AG08396 (cell line): ENCODE results near the gene RMND5A.
A peak's percentile ranks its signal among the peaks of the same experiment; 100 is the strongest.
"Not testable (repeated sequence)": the region's sequence is repeated elsewhere in the genome, so short reads cannot be mapped to it uniquely, and the experiment has no call there.

Source experiments
- DNase-seq: peaks from one replicate; pipeline ENCODE4 v3.0.0; 2012; ENCODE audit warnings: low spot score, mixed read lengths

The RMND5A gene

GRCh38 chr2:86714579-86715173, 5.4 kb upstream of the RMND5A start:
- DNase-seq = not testable (repeated sequence)

DNA sequence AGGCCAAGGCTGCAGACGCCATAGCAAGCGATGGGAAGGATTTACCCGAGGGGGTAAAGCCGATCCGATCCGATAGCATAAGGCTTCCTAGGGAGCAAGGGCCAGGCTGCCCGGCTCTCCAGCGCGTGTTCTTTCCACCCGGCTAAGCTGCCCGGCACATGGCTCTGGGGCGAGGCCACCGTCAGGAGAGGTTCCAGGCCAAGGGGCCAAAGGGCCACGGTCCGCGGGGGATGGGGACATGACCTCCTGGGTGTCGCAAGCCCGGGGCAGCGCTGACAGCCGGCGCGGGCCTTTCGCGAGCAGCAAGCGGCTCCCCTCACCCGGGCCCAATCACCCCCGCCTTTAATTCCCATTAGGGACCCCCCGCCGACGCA, 841 bp upstream of the RMND5A start:
- DNase-seq = not testable (repeated sequence)

GRCh38 chr2:86720540-86721320, 639 bp downstream of the RMND5A start:
- DNase-seq = peak; percentile 15

- DNase-seq = not testable (repeated sequence)
Measured at GRCh38 chr2:86725706-86726105, 5.6 kb downstream of the RMND5A start.

DNA sequence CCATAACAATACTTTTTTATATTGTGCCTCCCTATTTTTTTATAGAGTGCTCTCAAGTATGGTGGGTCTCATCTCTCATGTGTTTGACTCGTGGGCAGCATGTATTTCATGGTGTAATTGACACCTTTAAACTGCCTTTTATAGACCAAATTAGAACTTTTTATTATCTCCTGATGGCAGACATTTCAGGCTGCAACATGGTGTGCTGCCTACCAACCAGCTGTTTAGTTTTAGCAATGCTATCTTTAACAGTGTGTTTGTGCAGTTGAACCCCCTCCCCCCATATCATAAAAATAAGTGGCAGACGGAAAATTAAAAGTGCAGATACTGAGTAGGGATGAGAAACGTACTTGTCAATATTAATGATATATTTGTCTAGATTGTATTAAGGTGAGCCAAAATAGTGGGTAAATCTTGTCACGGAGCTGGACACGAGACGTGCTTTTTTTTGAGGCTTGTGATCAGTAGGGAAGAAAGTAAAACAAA, 12.0 kb downstream of the RMND5A start:
- DNase-seq = not testable (repeated sequence)

- not testable (repeated sequence) for DNase-seq
Measured at GRCh38 chr2:86732837-86733236, 12.7 kb downstream of the RMND5A start.

- DNase-seq = not testable (repeated sequence)
Measured at GRCh38 chr2:86733528-86733927, 13.4 kb downstream of the RMND5A start.

GRCh38 chr2:86734896-86735295, 14.8 kb downstream of the RMND5A start:
- not testable (repeated sequence) for DNase-seq

DNA sequence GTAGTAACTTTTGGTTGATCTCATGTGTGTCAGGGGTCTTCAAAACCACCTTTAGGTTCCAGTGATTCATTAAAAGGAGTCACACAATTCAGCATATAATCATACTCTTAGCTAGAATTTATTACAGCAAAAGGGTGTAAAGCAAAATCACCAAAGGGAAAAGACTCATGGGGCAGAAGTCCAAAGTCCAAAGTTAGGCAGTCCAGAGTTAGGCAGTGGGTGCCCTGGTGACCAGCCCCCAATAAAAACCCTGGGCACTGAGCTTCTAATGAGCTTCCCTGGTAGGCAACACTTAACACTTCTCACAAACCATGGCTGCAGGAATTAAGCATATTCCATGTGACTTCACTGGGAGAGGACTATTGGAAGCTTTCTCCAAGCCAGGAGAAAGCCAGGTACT, 19.4 kb downstream of the RMND5A start:
- DNase-seq = not testable (repeated sequence)

GRCh38 chr2:86739889-86740288, 19.8 kb downstream of the RMND5A start:
- not testable (repeated sequence) for DNase-seq

GRCh38 chr2:86741889-86742498, 21.9 kb downstream of the RMND5A start:
- DNase-seq = not testable (repeated sequence)

GRCh38 chr2:86744152-86744551, 24.1 kb downstream of the RMND5A start:
- no peak for DNase-seq

DNA sequence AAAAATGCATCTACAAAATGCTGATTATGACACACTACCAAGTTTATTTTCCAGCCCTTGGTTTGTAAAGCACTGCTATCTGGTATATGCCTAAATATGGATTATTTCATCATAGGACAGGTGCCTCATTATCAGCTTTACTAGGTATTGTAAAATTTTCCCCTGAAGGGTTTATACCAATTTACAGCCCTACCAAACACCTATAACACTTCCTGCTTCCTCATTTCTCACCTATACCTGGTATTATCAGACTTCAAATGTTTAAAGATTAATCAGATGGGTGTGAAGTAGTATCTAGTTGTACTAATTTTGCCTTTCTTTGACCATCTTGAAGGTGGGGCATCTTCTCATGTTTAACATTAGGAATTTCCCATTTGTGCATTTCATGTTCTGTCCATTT, 26.8 kb downstream of the RMND5A start:
- no peak for DNase-seq

- peak; percentile 62 for DNase-seq
Measured at GRCh38 chr2:86747711-86748639, 27.9 kb downstream of the RMND5A start.

- no peak for DNase-seq
Measured at GRCh38 chr2:86750240-86750839, 30.2 kb downstream of the RMND5A start.

- no peak for DNase-seq
Measured at GRCh38 chr2:86751778-86752177, 31.7 kb downstream of the RMND5A start.

DNA sequence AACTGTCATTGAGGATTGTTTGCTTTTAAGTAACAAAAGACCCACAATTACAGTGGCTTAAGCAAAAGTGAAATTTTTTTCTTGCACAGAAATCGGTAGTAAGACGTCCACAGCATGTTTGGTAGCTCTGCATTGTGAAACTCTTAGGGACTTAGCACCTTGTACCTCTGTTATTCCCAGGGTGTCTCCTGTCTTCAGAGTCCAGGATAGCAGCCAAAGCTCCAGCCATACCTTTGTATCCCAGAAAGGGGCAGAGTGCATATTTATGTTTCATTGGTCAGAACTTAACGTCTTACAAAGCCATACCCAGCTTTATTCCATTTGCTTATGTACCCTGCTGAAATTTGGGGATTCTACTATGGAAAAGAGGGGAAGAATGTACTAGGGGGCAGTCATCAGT, 32.8 kb downstream of the RMND5A start:
- DNase-seq = no peak

DNA sequence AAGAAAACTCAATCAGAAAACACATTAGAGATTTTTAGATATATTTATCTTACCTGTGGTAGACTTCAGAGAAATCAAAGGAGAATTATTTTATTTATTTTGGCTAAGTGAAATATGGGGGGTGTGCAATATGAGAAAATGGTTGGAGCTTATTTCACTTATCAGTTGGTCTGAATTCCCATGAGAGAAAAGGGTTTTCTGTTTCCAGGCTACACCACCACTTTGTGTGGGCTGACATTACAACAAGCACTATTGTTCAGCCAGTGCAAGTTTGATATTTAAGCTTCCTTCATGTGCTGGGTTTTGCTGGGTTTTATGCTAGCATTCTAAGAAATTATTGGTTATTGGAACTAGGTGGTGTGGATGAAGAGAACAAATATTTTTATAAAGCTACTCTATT, 33.5 kb downstream of the RMND5A start:
- no peak for DNase-seq

DNA sequence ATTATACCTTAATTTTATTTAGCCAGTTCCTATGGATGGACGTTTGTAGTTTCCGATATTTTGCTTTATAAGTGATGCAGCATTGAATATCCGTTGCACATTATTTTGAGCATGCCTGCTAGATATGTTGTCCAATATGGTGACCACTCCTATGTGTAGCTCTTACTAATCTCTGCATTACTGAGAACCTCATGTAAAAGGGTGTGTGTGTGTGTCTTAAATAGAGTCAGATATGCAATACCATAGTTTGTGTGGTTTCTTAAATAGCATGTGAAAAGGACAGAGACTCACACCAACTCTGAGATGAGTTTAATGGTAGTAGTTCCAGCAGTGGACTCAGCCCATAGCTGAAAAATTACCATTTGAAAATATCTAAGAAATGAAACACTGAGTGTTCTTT, 38.3 kb downstream of the RMND5A start:
- DNase-seq = no peak

GRCh38 chr2:86760371-86760770, 40.3 kb downstream of the RMND5A start:
- DNase-seq = no peak

- DNase-seq = peak; percentile 60
Measured at GRCh38 chr2:86764661-86765309, 44.7 kb downstream of the RMND5A start.
